PC-3 (cell line): ENCODE data around the gene TSPAN9. TPM values are rescaled to one million over a fixed set of nuclear protein-coding genes. Genes with fewer than 3 reads are reported as not detected.

ENCODE experiments used
- ATAC-seq: fragments of 200-7000 bp; cut with Tn5 transposase; 2 replicates; pipeline ENCODE4 v1.9.1; 2020; ENCODE audit warnings: mild to moderate bottlenecking, moderate library complexity
- BruUV-seq: library from RNA; stranded (reverse); fragments of 400-500 nt; replicated peaks from 2 replicates; lab custom pipeline; 2021; lab: Mats Ljungman, UMichigan
- CTCF ChIA-PET: fragments of 300-600 bp; sonication (Branson Sonifier 250); formaldehyde crosslinking; loops from one replicate; lab custom pipeline; 2022; ENCODE audit warnings: antibody characterized with exemption; lab: Charles Lee
- POLR2A ChIA-PET: fragments of 300-600 bp; sonication (Branson Sonifier 250); formaldehyde crosslinking; loops from one replicate; lab custom pipeline; 2022; ENCODE audit warnings: antibody characterized with exemption; ENCODE audit not compliant: unreplicated experiment; lab: Charles Lee
- DNase-seq: peaks from one replicate; pipeline ENCODE4 v3.0.0-alpha.2; 2015
- H2AFZ ChIP-seq: fragments of 300-600 bp; sonication (generic); 2 replicates; pipeline ENCODE4 v1.6.0; 2016; ENCODE audit warnings: antibody characterized with exemption, low read length
- H3F3A ChIP-seq: fragments of 300-600 bp; sonication (generic); one replicate; pipeline ENCODE4 v1.6.0; 2017; ENCODE audit warnings: antibody characterized with exemption, low read length, control low read depth, mild to moderate bottlenecking; ENCODE audit not compliant: unreplicated experiment
- H3K27ac ChIP-seq: fragments of 300-600 bp; sonication (generic); 2 replicates; pipeline ENCODE4 v1.5.1; 2016; ENCODE audit warnings: mild to moderate bottlenecking, low read length
- H3K27me3 ChIP-seq: fragments of 300-600 bp; sonication (generic); 2 replicates; pipeline ENCODE4 v1.6.1; 2016; ENCODE audit warnings: low read length, mixed read lengths
- H3K36me3 ChIP-seq: fragments of 300-600 bp; sonication (generic); 2 replicates; pipeline ENCODE4 v1.6.1; 2016; ENCODE audit warnings: low read depth, mixed run types, low read length, mixed read lengths
- H3K4me1 ChIP-seq: fragments of 300-600 bp; sonication (generic); 2 replicates; pipeline ENCODE4 v1.5.1; 2016; ENCODE audit warnings: low read length; ENCODE audit not compliant: insufficient read depth
- H3K4me2 ChIP-seq: fragments of 300-600 bp; sonication (generic); 2 replicates; pipeline ENCODE4 v1.6.0; 2016; ENCODE audit warnings: low read length
- H3K4me3 ChIP-seq: fragments of 300-600 bp; sonication (generic); 2 replicates; pipeline ENCODE4 v1.5.1; 2016; ENCODE audit warnings: mild to moderate bottlenecking, low read length, mixed read lengths
- H3K79me2 ChIP-seq: fragments of 300-600 bp; sonication (generic); 2 replicates; pipeline ENCODE4 v1.6.1; 2017; ENCODE audit warnings: low read length, mixed read lengths
- H3K9ac ChIP-seq: fragments of 300-600 bp; sonication (generic); 2 replicates; pipeline ENCODE4 v1.6.0; 2016; ENCODE audit warnings: mild to moderate bottlenecking, low read length
- H3K9me2 ChIP-seq: fragments of 300-600 bp; sonication (generic); replicated peaks from 2 replicates; pipeline ENCODE4 v1.6.1; 2016; ENCODE audit warnings: mixed run types, low read length, mixed read lengths
- H3K9me3 ChIP-seq: fragments of 300-600 bp; sonication (generic); 2 replicates; pipeline ENCODE4 v1.6.1; 2016; ENCODE audit warnings: low read length, mixed read lengths
- H4K20me1 ChIP-seq: fragments of 300-600 bp; sonication (generic); 2 replicates; pipeline ENCODE4 v1.6.1; 2016; ENCODE audit warnings: low read length, mixed read lengths
- EZH2 ChIP-seq: fragments of 300-600 bp; sonication (generic); IDR thresholded peaks from one replicate; pipeline ENCODE4 v1.6.1; 2017; ENCODE audit warnings: antibody characterized with exemption, mild to moderate bottlenecking, low read length; ENCODE audit not compliant: unreplicated experiment
- EZH2phosphoT487 ChIP-seq: fragments of 300-600 bp; sonication (generic); IDR thresholded peaks from 2 replicates; pipeline ENCODE4 v1.6.1; 2018; ENCODE audit warnings: mild to moderate bottlenecking, antibody characterized with exemption, low read length, borderline replicate concordance
- intact Hi-C: fragments of 100-400 bp; cut with micrococcal nuclease; formaldehyde crosslinking; loops from 2 replicates; pipeline ENCODE4 v1.9.0; 2023
- total RNA-seq: library from RNA; depleted of rRNA; stranded (reverse); fragments of >200 nt; gene quantifications from 2 replicates; pipeline ENCODE4 v1.2.3, GENCODE V29; 2014
- TF ChIP-seq, protein P1 (sequence below): fragments of 300-600 bp; sonication (generic); conservative IDR thresholded peaks from 2 replicates; pipeline ENCODE4 v1.5.1; 2017; ENCODE audit warnings: antibody characterized with exemption, low read depth, mild to moderate bottlenecking, low read length

Gene TSPAN9
- total RNA-seq, 1 experiment from 2014 or later: 6.2 TPM

DNA sequence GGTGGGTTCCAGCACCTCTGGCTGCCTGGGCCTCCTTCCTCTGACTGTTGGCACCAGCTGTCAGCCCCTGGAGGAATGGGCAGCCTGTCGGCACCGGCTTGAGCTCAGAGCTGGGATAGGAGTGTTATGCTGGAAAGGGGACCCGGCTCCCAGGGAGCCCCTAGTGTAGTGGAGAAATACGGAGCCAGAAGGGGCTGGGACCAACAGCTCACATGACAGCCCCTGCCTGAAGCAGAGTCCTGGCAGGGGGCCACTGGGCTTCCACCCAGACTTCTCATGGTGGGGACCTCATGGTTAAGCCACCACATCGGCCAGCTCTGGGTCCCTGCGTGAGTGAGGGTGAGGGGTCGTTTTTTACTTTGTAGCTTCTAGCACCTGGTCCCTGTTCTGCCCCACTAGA lies 174.5 kb downstream of the TSPAN9 start:
- no peaks in the 10 kb centered on the region for H4K20me1 ChIP-seq
- no peak overlapping the region for H3K9ac ChIP-seq
- ATAC-seq (no peak), DNase-seq (no peak)
- no peak overlapping the region for H3K4me3 ChIP-seq
- no peak overlapping the region for H3K27ac ChIP-seq
- H3K27me3 ChIP-seq: no peaks in the 10 kb centered on the region
- no peaks in the 10 kb centered on the region for H3K9me2 ChIP-seq
- BruUV-seq: no TSS peak
- ChIA-PET CTCF (no interaction called here), POLR2A (no interaction called here)
- no peaks in the 10 kb centered on the region for H3F3A ChIP-seq
- no peaks in the 10 kb centered on the region for H3K9me3 ChIP-seq
- intact Hi-C loops: no loop called here
- no peaks in the 10 kb centered on the region for H3K36me3 ChIP-seq
- H3K4me2 ChIP-seq: no peak overlapping the region
- no peak overlapping the region for H2AFZ ChIP-seq
- H3K79me2 ChIP-seq: no peaks in the 10 kb centered on the region
- no peaks in the 10 kb centered on the region for H3K4me1 ChIP-seq
- TF ChIP-seq EZH2phosphoT487 (no peak), EZH2 (no peak)
- TF ChIP-seq, protein P1, sequence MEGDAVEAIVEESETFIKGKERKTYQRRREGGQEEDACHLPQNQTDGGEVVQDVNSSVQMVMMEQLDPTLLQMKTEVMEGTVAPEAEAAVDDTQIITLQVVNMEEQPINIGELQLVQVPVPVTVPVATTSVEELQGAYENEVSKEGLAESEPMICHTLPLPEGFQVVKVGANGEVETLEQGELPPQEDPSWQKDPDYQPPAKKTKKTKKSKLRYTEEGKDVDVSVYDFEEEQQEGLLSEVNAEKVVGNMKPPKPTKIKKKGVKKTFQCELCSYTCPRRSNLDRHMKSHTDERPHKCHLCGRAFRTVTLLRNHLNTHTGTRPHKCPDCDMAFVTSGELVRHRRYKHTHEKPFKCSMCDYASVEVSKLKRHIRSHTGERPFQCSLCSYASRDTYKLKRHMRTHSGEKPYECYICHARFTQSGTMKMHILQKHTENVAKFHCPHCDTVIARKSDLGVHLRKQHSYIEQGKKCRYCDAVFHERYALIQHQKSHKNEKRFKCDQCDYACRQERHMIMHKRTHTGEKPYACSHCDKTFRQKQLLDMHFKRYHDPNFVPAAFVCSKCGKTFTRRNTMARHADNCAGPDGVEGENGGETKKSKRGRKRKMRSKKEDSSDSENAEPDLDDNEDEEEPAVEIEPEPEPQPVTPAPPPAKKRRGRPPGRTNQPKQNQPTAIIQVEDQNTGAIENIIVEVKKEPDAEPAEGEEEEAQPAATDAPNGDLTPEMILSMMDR: no peak

- Histone ChIP-seq H3K9ac (no peak overlapping the region), H3K79me2 (no peaks in the 10 kb centered on the region), H3K9me3 (no peaks in the 10 kb centered on the region), H4K20me1 (no peaks in the 10 kb centered on the region), H2AFZ (no peak overlapping the region), H3K4me1 (no peaks in the 10 kb centered on the region), H3K4me3 (no peak overlapping the region), H3K27ac (no peak overlapping the region), H3F3A (no peaks in the 10 kb centered on the region), H3K27me3 (no peaks in the 10 kb centered on the region), H3K36me3 (no peaks in the 10 kb centered on the region), H3K9me2 (no peaks in the 10 kb centered on the region), H3K4me2 (no peak overlapping the region)
- no TSS peak for BruUV-seq
- CTCF ChIA-PET: no interaction called here
- TF ChIP-seq, protein P1: no peak
- TF ChIP-seq EZH2: no peak
- no peak for TF ChIP-seq EZH2phosphoT487
- ATAC-seq (no peak), DNase-seq (no peak)
- intact Hi-C loops: no loop called here
- POLR2A ChIA-PET: no interaction called here
Measured at GRCh38 chr12:3252450-3252891, 175.3 kb downstream of the TSPAN9 start.

DNA sequence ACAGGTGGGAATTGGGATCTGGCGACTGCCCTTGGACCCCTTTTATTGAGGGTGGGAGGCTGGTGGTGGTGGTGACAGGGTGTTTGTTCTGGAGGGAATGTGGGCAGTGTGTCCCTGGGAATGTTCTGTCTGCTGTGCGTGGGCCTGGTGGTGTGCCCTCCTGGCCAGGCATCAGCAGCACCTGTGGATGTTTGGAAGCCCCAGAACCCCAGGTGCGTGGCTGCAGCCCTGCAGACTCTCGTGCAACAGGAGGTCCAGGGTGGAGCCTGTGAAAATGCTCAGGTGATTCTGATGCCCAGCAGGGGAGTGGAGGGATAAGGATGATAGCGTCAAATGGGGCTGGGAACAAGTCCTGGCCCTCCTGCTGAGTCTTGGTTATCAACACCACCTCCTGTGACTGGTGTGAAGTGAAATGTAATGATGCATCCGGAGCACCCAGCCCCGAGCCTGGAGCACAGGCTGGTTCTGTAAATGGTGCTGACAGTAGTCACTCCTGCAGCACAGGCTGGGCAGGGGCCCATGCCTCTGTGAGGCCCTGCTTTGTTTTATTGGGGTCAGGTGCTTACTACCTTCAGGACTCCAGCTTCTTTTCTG lies 176.6 kb downstream of the TSPAN9 start:
- no peak overlapping the region for H3K4me3 ChIP-seq
- H3K9me2 ChIP-seq: no peaks in the 10 kb centered on the region
- BruUV-seq: no TSS peak
- H3K79me2 ChIP-seq: no peaks in the 10 kb centered on the region
- no peaks in the 10 kb centered on the region for H3K27me3 ChIP-seq
- H3K4me1 ChIP-seq: no peaks in the 10 kb centered on the region
- no peak overlapping the region for H2AFZ ChIP-seq
- H3F3A ChIP-seq: no peaks in the 10 kb centered on the region
- ChIA-PET CTCF (no interaction called here), POLR2A (no interaction called here)
- intact Hi-C loops: no loop called here
- no peak overlapping the region for H3K27ac ChIP-seq
- no peak overlapping the region for H3K4me2 ChIP-seq
- H3K36me3 ChIP-seq: no peaks in the 10 kb centered on the region
- ATAC-seq (no peak), DNase-seq (no peak)
- TF ChIP-seq, protein P1: no peak
- TF ChIP-seq EZH2 (no peak), EZH2phosphoT487 (no peak)
- no peaks in the 10 kb centered on the region for H4K20me1 ChIP-seq
- no peaks in the 10 kb centered on the region for H3K9me3 ChIP-seq
- H3K9ac ChIP-seq: no peak overlapping the region
